ENCODE measurements around the gene CADPS2.

The CADPS2 gene

DNA sequence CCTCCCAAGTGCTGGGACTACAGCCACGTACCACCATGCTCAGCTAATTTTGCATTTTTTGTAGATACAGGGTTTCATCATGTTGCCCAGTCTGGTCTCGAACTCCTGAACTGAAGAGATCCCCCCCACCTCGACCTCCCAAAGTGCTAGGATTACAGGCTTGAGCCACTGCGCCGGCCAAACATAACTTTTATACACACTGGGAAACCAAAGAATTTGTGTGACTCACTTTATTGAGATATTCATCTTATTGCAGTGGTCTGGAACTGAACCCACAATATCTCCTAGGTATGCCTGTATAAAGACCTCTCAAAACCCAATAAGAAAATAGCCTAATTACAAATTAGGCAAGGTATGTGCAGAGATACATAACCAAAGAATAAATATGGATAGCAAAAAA lies 399.1 kb downstream of the CADPS2 start:
- Histone ChIP-seq H3K79me2 (ENCODE audit: insufficient read depth, low read length) (no peaks in the 10 kb centered on the region), H3K4me1 (ENCODE audit: insufficient read depth, low read length, poor library complexity, severe bottlenecking) (no peaks in the 10 kb centered on the region), H3K9me3 (ENCODE audit: insufficient read depth, low read depth, low read length) (no peaks in the 10 kb centered on the region), H3K9me2 (replicated peaks; ENCODE audit: low read depth, low read length) (no peaks in the 10 kb centered on the region), H3K4me2 (ENCODE audit: low read depth, low read length, poor library complexity, severe bottlenecking) (no peak overlapping the region), H3K4me3 (ENCODE audit: low read length, poor library complexity, severe bottlenecking) (no peak overlapping the region), H3K27me3 (ENCODE audit: insufficient read depth, low read length, poor library complexity, severe bottlenecking) (no peaks in the 10 kb centered on the region), H2AFZ (ENCODE audit: low read length) (no peak overlapping the region), H3F3A (ENCODE audit: low read depth) (no peaks in the 10 kb centered on the region), H3K36me3 (ENCODE audit: insufficient read depth, low read length) (no peaks in the 10 kb centered on the region), H4K20me1 (ENCODE audit: insufficient read depth, low read length, poor library complexity, severe bottlenecking) (no peaks in the 10 kb centered on the region), H3K9ac (ENCODE audit: low read depth, low read length, poor library complexity, severe bottlenecking) (no peak overlapping the region)
- TF ChIP-seq EZH2phosphoT487 (IDR thresholded peaks at IDR 0.05; ENCODE audit: borderline replicate concordance), result no peak
- TF ChIP-seq, protein P1, sequence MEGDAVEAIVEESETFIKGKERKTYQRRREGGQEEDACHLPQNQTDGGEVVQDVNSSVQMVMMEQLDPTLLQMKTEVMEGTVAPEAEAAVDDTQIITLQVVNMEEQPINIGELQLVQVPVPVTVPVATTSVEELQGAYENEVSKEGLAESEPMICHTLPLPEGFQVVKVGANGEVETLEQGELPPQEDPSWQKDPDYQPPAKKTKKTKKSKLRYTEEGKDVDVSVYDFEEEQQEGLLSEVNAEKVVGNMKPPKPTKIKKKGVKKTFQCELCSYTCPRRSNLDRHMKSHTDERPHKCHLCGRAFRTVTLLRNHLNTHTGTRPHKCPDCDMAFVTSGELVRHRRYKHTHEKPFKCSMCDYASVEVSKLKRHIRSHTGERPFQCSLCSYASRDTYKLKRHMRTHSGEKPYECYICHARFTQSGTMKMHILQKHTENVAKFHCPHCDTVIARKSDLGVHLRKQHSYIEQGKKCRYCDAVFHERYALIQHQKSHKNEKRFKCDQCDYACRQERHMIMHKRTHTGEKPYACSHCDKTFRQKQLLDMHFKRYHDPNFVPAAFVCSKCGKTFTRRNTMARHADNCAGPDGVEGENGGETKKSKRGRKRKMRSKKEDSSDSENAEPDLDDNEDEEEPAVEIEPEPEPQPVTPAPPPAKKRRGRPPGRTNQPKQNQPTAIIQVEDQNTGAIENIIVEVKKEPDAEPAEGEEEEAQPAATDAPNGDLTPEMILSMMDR (conservative IDR thresholded peaks at IDR 0.05; ENCODE audit: low read length), result no peak

DNA sequence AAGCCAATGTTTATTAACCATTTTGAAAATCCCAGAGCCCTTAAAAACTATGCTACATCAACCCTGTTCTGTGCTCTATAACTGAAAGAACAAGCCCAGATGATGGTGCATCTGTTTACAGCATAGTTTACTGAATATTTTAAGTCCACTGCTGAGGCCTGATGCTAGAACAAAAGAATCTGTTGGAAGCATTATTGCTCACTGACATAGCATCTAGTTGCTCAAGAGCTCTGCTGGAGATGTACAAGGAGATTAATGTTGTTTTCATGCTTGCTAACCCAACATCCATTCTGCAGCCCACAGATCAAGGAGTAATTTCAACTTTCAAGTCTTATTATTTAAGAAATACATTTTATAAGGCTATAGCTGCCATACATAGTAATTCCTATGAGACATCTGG lies 400.4 kb downstream of the CADPS2 start:
- Histone ChIP-seq H3K4me1 (ENCODE audit: insufficient read depth, low read length, poor library complexity, severe bottlenecking) (no peaks in the 10 kb centered on the region), H3K4me2 (ENCODE audit: low read depth, low read length, poor library complexity, severe bottlenecking) (no peak overlapping the region), H3K9ac (ENCODE audit: low read depth, low read length, poor library complexity, severe bottlenecking) (no peak overlapping the region), H3K27me3 (ENCODE audit: insufficient read depth, low read length, poor library complexity, severe bottlenecking) (no peaks in the 10 kb centered on the region), H3K9me3 (ENCODE audit: insufficient read depth, low read depth, low read length) (no peaks in the 10 kb centered on the region), H4K20me1 (ENCODE audit: insufficient read depth, low read length, poor library complexity, severe bottlenecking) (no peaks in the 10 kb centered on the region), H2AFZ (ENCODE audit: low read length) (no peak overlapping the region), H3K79me2 (ENCODE audit: insufficient read depth, low read length) (no peaks in the 10 kb centered on the region), H3K4me3 (ENCODE audit: low read length, poor library complexity, severe bottlenecking) (no peak overlapping the region), H3K9me2 (replicated peaks; ENCODE audit: low read depth, low read length) (no peaks in the 10 kb centered on the region), H3K36me3 (ENCODE audit: insufficient read depth, low read length) (no peaks in the 10 kb centered on the region), H3F3A (ENCODE audit: low read depth) (no peaks in the 10 kb centered on the region)
- TF ChIP-seq, protein P1 (conservative IDR thresholded peaks at IDR 0.05; ENCODE audit: low read length), result no peak
- no peak for TF ChIP-seq EZH2phosphoT487 (IDR thresholded peaks at IDR 0.05; ENCODE audit: borderline replicate concordance)

DNA sequence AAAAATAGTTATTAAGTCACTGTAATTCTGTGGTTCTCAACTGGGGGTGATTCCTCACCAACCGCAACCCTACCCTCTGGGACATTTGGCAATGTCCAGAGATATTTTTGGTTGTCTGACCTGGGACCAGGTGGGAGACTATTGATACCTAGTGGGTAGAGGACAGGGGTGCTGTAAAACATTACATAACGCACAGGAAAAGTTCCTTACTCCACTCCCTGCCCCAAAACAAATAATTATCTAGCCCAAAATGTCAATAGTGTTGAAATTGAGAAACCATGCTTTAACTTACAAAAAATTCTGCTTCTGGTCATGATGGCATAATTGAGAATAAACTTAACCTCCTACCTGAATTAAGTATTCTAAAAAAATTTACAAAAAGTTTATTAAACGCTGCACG lies 404.0 kb downstream of the CADPS2 start:
- no peaks in the 10 kb centered on the region for H3F3A ChIP-seq (ENCODE audit: low read depth)
- H3K4me3 ChIP-seq (ENCODE audit: low read length, poor library complexity, severe bottlenecking), result no peak overlapping the region
- H3K4me2 ChIP-seq (ENCODE audit: low read depth, low read length, poor library complexity, severe bottlenecking), result no peak overlapping the region
- no peak overlapping the region for H2AFZ ChIP-seq (ENCODE audit: low read length)
- TF ChIP-seq EZH2phosphoT487 (IDR thresholded peaks at IDR 0.05; ENCODE audit: borderline replicate concordance), result no peak
- TF ChIP-seq, protein P1 (conservative IDR thresholded peaks at IDR 0.05; ENCODE audit: low read length), result no peak
- H3K9ac ChIP-seq (ENCODE audit: low read depth, low read length, poor library complexity, severe bottlenecking), result no peak overlapping the region
- no peaks in the 10 kb centered on the region for H3K9me2 ChIP-seq (replicated peaks; ENCODE audit: low read depth, low read length)
- H3K4me1 ChIP-seq (ENCODE audit: insufficient read depth, low read length, poor library complexity, severe bottlenecking), result no peaks in the 10 kb centered on the region
- H3K27me3 ChIP-seq (ENCODE audit: insufficient read depth, low read length, poor library complexity, severe bottlenecking), result no peaks in the 10 kb centered on the region
- H4K20me1 ChIP-seq (ENCODE audit: insufficient read depth, low read length, poor library complexity, severe bottlenecking), result no peaks in the 10 kb centered on the region
- H3K36me3 ChIP-seq (ENCODE audit: insufficient read depth, low read length), result no peaks in the 10 kb centered on the region
- H3K79me2 ChIP-seq (ENCODE audit: insufficient read depth, low read length), result no peaks in the 10 kb centered on the region
- H3K9me3 ChIP-seq (ENCODE audit: insufficient read depth, low read depth, low read length), result no peaks in the 10 kb centered on the region

Data from Loucy (cell line).